SK-N-SH (cell line): Measurements from ENCODE around the gene ADIG. TPM values are rescaled to one million over a fixed set of nuclear protein-coding genes. Genes with fewer than 3 reads are reported as not detected.

Source experiments
- CTCF ChIA-PET: fragments of 300-600, 350-600 bp; formaldehyde crosslinking; extraction: SDS; loops from one replicate; lab custom pipeline; 2021; lab: Yijun Ruan, JAX
- POLR2A ChIA-PET: fragments of 350-600 bp; sonication (Branson Sonifier 250); formaldehyde crosslinking; extraction: SDS; loops from one replicate; lab custom pipeline; 2020; ENCODE audit warnings: antibody characterized with exemption, inconsistent platforms; lab: Yijun Ruan, JAX
- DNase-seq: peaks from one replicate; pipeline ENCODE4 v3.0.0; 2012
- H2AFZ ChIP-seq: fragments of 200-600 bp; sonication (generic); 2 replicates; pipeline ENCODE4 v1.8.1; 2016; ENCODE audit warnings: antibody characterized with exemption, mild to moderate bottlenecking, low read depth
- H3F3A ChIP-seq: fragments of 200-600 bp; sonication (generic); replicated peaks from 2 replicates; pipeline ENCODE3; 2016; ENCODE audit warnings: antibody characterized with exemption, mild to moderate bottlenecking; ENCODE audit not compliant: insufficient read depth
- H3K27ac ChIP-seq, 2 experiments: fragments of 200-500 bp in 1 of 2; fragments of 200-600 bp in 1 of 2; sonication (Bioruptor generic) in 1 of 2; sonication (generic), shearing (Covaris generic) in 1 of 2; 2 replicates each; pipeline versions ENCODE4 v1.5.1 to v1.6.1; 2014 to 2016; ENCODE audit warnings: low read depth in 2 of 2, inconsistent platforms in 1 of 2, low read length in 1 of 2, mild to moderate bottlenecking in 1 of 2, mixed read lengths in 1 of 2
- H3K27me3 ChIP-seq: fragments of 200-600 bp; sonication (generic), shearing (Covaris generic); 2 replicates; pipeline ENCODE4 v1.6.1; 2016; ENCODE audit warnings: mixed run types; ENCODE audit not compliant: insufficient read depth
- H3K36me3 ChIP-seq, 2 experiments: fragments of 200-500 bp in 1 of 2; fragments of 200-600 bp in 1 of 2; sonication (Bioruptor generic) in 1 of 2; sonication (generic) in 1 of 2; replicated peaks in 1 of 2; 2 replicates each; pipeline versions ENCODE3 to v1.5.1; 2014 to 2016; ENCODE audit warnings: low read length in 1 of 2, mild to moderate bottlenecking in 1 of 2; ENCODE audit not compliant: insufficient read depth in 2 of 2, control insufficient read depth in 1 of 2
- H3K4me1 ChIP-seq, 2 experiments: fragments of 200-500 bp in 1 of 2; fragments of 200-600 bp in 1 of 2; sonication (Bioruptor generic) in 1 of 2; sonication (generic), shearing (Covaris generic) in 1 of 2; 2 replicates each; pipeline versions ENCODE4 v1.5.1 to v1.6.1; 2014 to 2016; ENCODE audit warnings: low read depth in 1 of 2, low read length in 1 of 2, mixed run types in 1 of 2; ENCODE audit not compliant: insufficient read depth in 2 of 2, control insufficient read depth in 1 of 2
- H3K4me2 ChIP-seq: fragments of 200-600 bp; sonication (generic), shearing (Covaris generic); 2 replicates; pipeline ENCODE4 v1.6.1; 2017; ENCODE audit warnings: mixed run types
- H3K4me3 ChIP-seq, 2 experiments: fragments of 200-500 bp in 1 of 2; fragments of 200-600 bp in 1 of 2; sonication (Bioruptor generic) in 1 of 2; sonication (generic), shearing (Covaris generic) in 1 of 2; 2 replicates each; pipeline versions ENCODE4 v1.5.1 to v1.8.1; 2014 to 2016; ENCODE audit warnings: low read depth in 2 of 2, inconsistent platforms in 1 of 2, low read length in 1 of 2, mild to moderate bottlenecking in 1 of 2, mixed read lengths in 1 of 2, moderate library complexity in 1 of 2
- H3K79me2 ChIP-seq: fragments of 200-600 bp; sonication (generic); 2 replicates; pipeline ENCODE4 v1.8.1; 2017; ENCODE audit warnings: mild to moderate bottlenecking; ENCODE audit not compliant: insufficient read depth
- H3K9ac ChIP-seq: fragments of 200-600 bp; sonication (generic); 2 replicates; pipeline ENCODE4 v1.6.1; 2017; ENCODE audit warnings: mixed run types
- H3K9me2 ChIP-seq: fragments of 200-600 bp; sonication (generic); 2 replicates; pipeline ENCODE4 v1.6.1; 2017; ENCODE audit warnings: mixed run types
- H3K9me3 ChIP-seq: fragments of 200-600 bp; sonication (generic); 2 replicates; pipeline ENCODE4 v1.6.1; 2017; ENCODE audit warnings: mixed run types, mild to moderate bottlenecking, moderate library complexity
- H4K20me1 ChIP-seq: fragments of 200-600 bp; sonication (generic); 2 replicates; pipeline ENCODE4 v1.6.1; 2017; ENCODE audit warnings: mild to moderate bottlenecking, mixed run types; ENCODE audit not compliant: insufficient read depth
- CHD2 ChIP-seq: fragments of 150-350 bp; IDR thresholded peaks from 2 replicates; pipeline ENCODE4 v1.6.1; 2018; ENCODE audit warnings: low read length; ENCODE audit not compliant: partially characterized antibody
- CTCF ChIP-seq: fragments of 200-600 bp; sonication (generic); IDR thresholded peaks from 2 replicates; pipeline ENCODE4 v1.6.1; 2017; ENCODE audit warnings: antibody characterized with exemption, mild to moderate bottlenecking, moderate library complexity
- EP300 ChIP-seq, 2 experiments: IDR thresholded peaks; 2 replicates each; pipeline versions ENCODE4 v1.4.0 to v1.6.1; 2012; ENCODE audit warnings: borderline replicate concordance in 1 of 2, low read depth in 1 of 2, low read length in 1 of 2
- EZH2phosphoT487 ChIP-seq: fragments of 200-600 bp; sonication (generic); IDR thresholded peaks from 2 replicates; pipeline ENCODE4 v1.6.1; 2017; ENCODE audit warnings: low read depth, mixed run types, mild to moderate bottlenecking, antibody characterized with exemption, moderate library complexity, borderline replicate concordance
- FOXJ3 ChIP-seq: sonication (generic); formaldehyde crosslinking; IDR thresholded peaks from 2 replicates; pipeline ENCODE4 v1.5.1; 2020; ENCODE audit warnings: mild to moderate bottlenecking, missing genetic modification reagents
- FOXM1 ChIP-seq: IDR thresholded peaks from 2 replicates; pipeline ENCODE4 v1.4.0; 2012; ENCODE audit warnings: low read depth, mild to moderate bottlenecking
- GABPA ChIP-seq: IDR thresholded peaks from 2 replicates; pipeline ENCODE4 v1.4.0; 2012; ENCODE audit warnings: low read depth, mild to moderate bottlenecking
- IRF3 ChIP-seq: fragments of 150-350 bp; IDR thresholded peaks from 2 replicates; pipeline ENCODE4 v1.6.1; 2016; ENCODE audit warnings: mild to moderate bottlenecking, low read depth, low read length
- MAX ChIP-seq: IDR thresholded peaks from 2 replicates; pipeline ENCODE4 v1.4.0; 2012; ENCODE audit warnings: low read depth
- RAD21 ChIP-seq: IDR thresholded peaks from 2 replicates; pipeline ENCODE4 v1.6.1; 2012; ENCODE audit warnings: mild to moderate bottlenecking, low read length
- RCOR1 ChIP-seq: fragments of 150-350 bp; IDR thresholded peaks from 2 replicates; pipeline ENCODE4 v1.6.1; 2017; ENCODE audit warnings: antibody characterized with exemption, low read length
- REST ChIP-seq: IDR thresholded peaks from 2 replicates; pipeline ENCODE4 v1.6.1; 2012; ENCODE audit warnings: mild to moderate bottlenecking, low read depth, low read length, moderate library complexity
- RFX5 ChIP-seq: IDR thresholded peaks from 2 replicates; pipeline ENCODE4 v1.6.1; 2012; ENCODE audit warnings: mild to moderate bottlenecking, improper control_type of control experiment, low read length
- RXRA ChIP-seq: IDR thresholded peaks from 2 replicates; pipeline ENCODE4 v1.4.0; 2012; ENCODE audit warnings: low read depth, mild to moderate bottlenecking, borderline replicate concordance
- SMC3 ChIP-seq: IDR thresholded peaks from 2 replicates; pipeline ENCODE4 v1.6.1; 2012; ENCODE audit warnings: low read depth, low read length, improper control_type of control experiment
- TCF12 ChIP-seq: IDR thresholded peaks from 2 replicates; pipeline ENCODE4 v1.4.0; 2012
- TEAD4 ChIP-seq: IDR thresholded peaks from 2 replicates; pipeline ENCODE4 v1.4.0; 2012; ENCODE audit warnings: mild to moderate bottlenecking, borderline replicate concordance; ENCODE audit not compliant: insufficient read depth
- USF1 ChIP-seq: IDR thresholded peaks from 2 replicates; pipeline ENCODE4 v1.4.0; 2012; ENCODE audit warnings: low read depth, borderline replicate concordance
- USF2 ChIP-seq: fragments of 150-350 bp; IDR thresholded peaks from 2 replicates; pipeline ENCODE4 v1.6.1; 2017; ENCODE audit warnings: antibody characterized with exemption, low read length, low read depth, borderline replicate concordance
- ZBTB33 ChIP-seq: IDR thresholded peaks from 2 replicates; pipeline ENCODE4 v1.4.0; 2012; ENCODE audit warnings: low read depth, borderline replicate concordance
- WGBS: methylation state at CpG from one replicate; pipeline ENCODE4 v1.1.6; 2017; ENCODE audit warnings: low lambda C conversion rate; 5-methylcytosine and 5-hydroxymethylcytosine counted together
- polyA plus RNA-seq, 3 experiments: library from polyadenylated mRNA; depleted of rRNA; stranded (reverse); fragments of >200 nt; gene quantifications; 2 replicates each; pipeline ENCODE4 v1.2.3, GENCODE V29; 2012

The ADIG gene
- polyA plus RNA-seq, 1 of the 3 experiments (the other 2 are of a cell fraction): not detected

GRCh38 chr20:38586181-38586525 lies 5.2 kb downstream of the ADIG start:
- ChIA-PET POLR2A (no interaction called here), CTCF (interaction anchor here (1.3 kb wide), 1 partner anchor 140 kb away, joined by 3 read pairs; no protein-coding TSS in a partner anchor)
- no peak for DNase-seq
- no peak for TF ChIP-seq EP300 (IDR thresholded peaks at IDR 0.05; ENCODE audit: borderline replicate concordance in 1 of 2, low read depth in 1 of 2, low read length in 1 of 2)
- no peak for TF ChIP-seq RCOR1
- TF ChIP-seq FOXM1: no peak
- no peak for TF ChIP-seq FOXJ3 (CRISPR knock-in tag)
- no peak for TF ChIP-seq CTCF
- no peak for TF ChIP-seq EZH2phosphoT487
- no peak for TF ChIP-seq CHD2
- no peak for TF ChIP-seq RAD21
- no peak for TF ChIP-seq MAX
- no peak for TF ChIP-seq TCF12
- TF ChIP-seq RXRA: no peak
- TF ChIP-seq REST: no peak
- TF ChIP-seq RFX5: no peak
- no peak for TF ChIP-seq TEAD4
- no peak for TF ChIP-seq ZBTB33
- no peak for TF ChIP-seq USF2
- TF ChIP-seq USF1: no peak
- TF ChIP-seq SMC3: no peak
- TF ChIP-seq GABPA: no peak
- TF ChIP-seq IRF3: no peak
- WGBS: 100% methylated on average over 2 of the region's 3 CpGs
- H3K4me3 ChIP-seq: no peak overlapping the region
- no peaks in the 10 kb centered on the region for H3F3A ChIP-seq
- H3K79me2 ChIP-seq: no peaks in the 10 kb centered on the region
- H3K36me3 ChIP-seq: no peaks in the 10 kb centered on the region
- H3K9me3 ChIP-seq: no peaks in the 10 kb centered on the region
- H3K4me1 ChIP-seq: peaks cover 0 to 12% of the 10 kb centered on the region in 2 experiments; a peak in 1 of 4 replicates
- no peak overlapping the region for H3K4me2 ChIP-seq
- H3K27me3 ChIP-seq: no peaks in the 10 kb centered on the region
- no peak overlapping the region for H3K27ac ChIP-seq
- no peak overlapping the region for H2AFZ ChIP-seq
- H4K20me1 ChIP-seq: no peaks in the 10 kb centered on the region
- no peaks in the 10 kb centered on the region for H3K9me2 ChIP-seq
- H3K9ac ChIP-seq: no peak overlapping the region
